Stimulated activated naive B cell treated with anti-CD40 and anti-IgM and Interleukin-4, amounts not matched to agents 10 μg/mL and 1 μg/mL and 100 μg/mL, for 72 hours (primary cell): Measurements from ENCODE around the gene CAMSAP3.

Experiments
- ATAC-seq, 2 donors: fragments of 150-1000 bp; cut with Tn5 transposase; replicated peaks; 2 replicates each; pipeline ENCODE4 v1.10.0; 2021; ENCODE audit warnings: moderate library complexity in 1 of 2
- DNase-seq: peaks from one replicate; pipeline ENCODE4 v3.0.0; 2021
- H3K27ac Mint-ChIP-seq: one replicate; pipeline ENCODE4 v1.8.0; 2022; ENCODE audit warnings: mild to moderate bottlenecking, mixed read lengths
- H3K27me3 Mint-ChIP-seq, 2 donors: one replicate each; pipeline ENCODE4 v1.8.0; 2022; ENCODE audit warnings: mixed read lengths in 2 of 2
- H3K36me3 Mint-ChIP-seq, 2 donors: one replicate each; pipeline ENCODE4 v1.8.0; 2022; ENCODE audit warnings: mixed read lengths in 2 of 2, mild to moderate bottlenecking in 1 of 2
- H3K4me1 Mint-ChIP-seq, 2 donors: one replicate each; pipeline ENCODE4 v1.8.0; 2022; ENCODE audit warnings: mixed read lengths in 2 of 2, mild to moderate bottlenecking in 1 of 2
- H3K4me3 Mint-ChIP-seq, 2 donors: one replicate each; pipeline ENCODE4 v1.8.0; 2022; ENCODE audit warnings: mild to moderate bottlenecking in 2 of 2, mixed read lengths in 2 of 2, moderate library complexity in 1 of 2
- H3K9me3 Mint-ChIP-seq, 2 donors: one replicate each; pipeline ENCODE4 v1.8.0; 2022; ENCODE audit warnings: mixed read lengths in 2 of 2, mild to moderate bottlenecking in 1 of 2

Gene CAMSAP3

GRCh38 chr19:7595466-7596133 is at the start of gene CAMSAP3:
Gene CAMSAP3 (plus strand): TSS chr19:7595863. CDS start chr19:7596003, 140 bp downstream.
- DNase-seq = peak; percentile 19
- Mint-ChIP-seq H3K27ac (peak within 1 kb of the TSS; percentile 71), H3K4me3 (peak within 1 kb of the TSS; percentile 81 to 85), H3K9me3 (peaks cover 0 to under 1% of the 10 kb centered on the region in 2 donors), H3K36me3 (peaks cover 0 to 6% of the 10 kb centered on the region in 2 donors), H3K4me1 (peaks cover 5 to 7% of the 10 kb centered on the region in 2 donors), H3K27me3 (peaks cover 53 to 67% of the 10 kb centered on the region in 2 donors)
- peak; percentile 86 to 89 for ATAC-seq

- ATAC-seq (peak; percentile 78 to 89), DNase-seq (no peak)
- peaks cover 37 to 54% of the 10 kb centered on the region in 2 donors for H3K36me3 Mint-ChIP-seq
- H3K4me3 Mint-ChIP-seq = peak overlapping the region; percentile 7 to 17
- H3K27ac Mint-ChIP-seq = no peak overlapping the region
- peaks cover 17 to 35% of the 10 kb centered on the region in 2 donors for H3K4me1 Mint-ChIP-seq
- no peaks in the 10 kb centered on the region for H3K27me3 Mint-ChIP-seq
- H3K9me3 Mint-ChIP-seq = peaks cover 0 to 2% of the 10 kb centered on the region in 2 donors
Measured at GRCh38 chr19:7545904-7546303, 49.8 kb upstream of the CAMSAP3 start.

GRCh38 chr19:7547159-7547558 is 48.5 kb upstream of the CAMSAP3 start:
- Mint-ChIP-seq H3K4me1 (peaks cover 19 to 41% of the 10 kb centered on the region in 2 donors), H3K27me3 (no peaks in the 10 kb centered on the region), H3K36me3 (peaks cover 34 to 50% of the 10 kb centered on the region in 2 donors), H3K4me3 (no peak overlapping the region), H3K27ac (no peak overlapping the region), H3K9me3 (peaks cover 0 to 6% of the 10 kb centered on the region in 2 donors)
- DNase-seq (no peak), ATAC-seq (no peak)

GRCh38 chr19:7549429-7550148 is 46.1 kb upstream of the CAMSAP3 start:
- H3K27ac Mint-ChIP-seq = no peak overlapping the region
- H3K36me3 Mint-ChIP-seq = peaks cover 38 to 45% of the 10 kb centered on the region in 2 donors
- peaks cover 0 to 6% of the 10 kb centered on the region in 2 donors for H3K9me3 Mint-ChIP-seq
- ATAC-seq (no peak), DNase-seq (no peak)
- no peak overlapping the region for H3K4me3 Mint-ChIP-seq
- peaks cover 16 to 28% of the 10 kb centered on the region in 2 donors for H3K4me1 Mint-ChIP-seq
- H3K27me3 Mint-ChIP-seq = no peaks in the 10 kb centered on the region

GRCh38 chr19:7550169-7550770 is 45.4 kb upstream of the CAMSAP3 start:
- no peak overlapping the region for H3K27ac Mint-ChIP-seq
- H3K27me3 Mint-ChIP-seq = no peaks in the 10 kb centered on the region

GRCh38 chr19:7550987-7551761 is 44.5 kb upstream of the CAMSAP3 start:
- Mint-ChIP-seq H3K36me3 (peaks cover 35 to 46% of the 10 kb centered on the region in 2 donors), H3K27ac (no peak overlapping the region)
- peak; percentile 76 to 82 for ATAC-seq

More at GRCh38 chr19:7550169-7550770, 45.4 kb upstream of the CAMSAP3 start:
- DNase-seq (no peak), ATAC-seq (no peak)
- Mint-ChIP-seq H3K36me3 (peaks cover 36 to 49% of the 10 kb centered on the region in 2 donors), H3K9me3 (peaks cover 0 to 6% of the 10 kb centered on the region in 2 donors), H3K4me3 (no peak overlapping the region), H3K4me1 (peaks cover 15 to 21% of the 10 kb centered on the region in 2 donors)

GRCh38 chr19:7552781-7553180 is 42.9 kb upstream of the CAMSAP3 start:
- Mint-ChIP-seq H3K27me3 (no peaks in the 10 kb centered on the region), H3K4me3 (no peak overlapping the region), H3K9me3 (peaks cover 0 to 4% of the 10 kb centered on the region in 2 donors), H3K4me1 (peaks cover 8 to 10% of the 10 kb centered on the region in 2 donors), H3K36me3 (peaks cover 48 to 54% of the 10 kb centered on the region in 2 donors), H3K27ac (no peak overlapping the region)
- DNase-seq (no peak), ATAC-seq (no peak)

More at GRCh38 chr19:7550987-7551761, 44.5 kb upstream of the CAMSAP3 start:
- peaks cover 0 to 4% of the 10 kb centered on the region in 2 donors for H3K9me3 Mint-ChIP-seq
- no peak for DNase-seq
- H3K4me1 Mint-ChIP-seq = peaks cover 10 to 12% of the 10 kb centered on the region in 2 donors
- H3K27me3 Mint-ChIP-seq = no peaks in the 10 kb centered on the region
- peak overlapping the region; percentile 18 to 35 for H3K4me3 Mint-ChIP-seq

GRCh38 chr19:7554565-7554964 is 41.1 kb upstream of the CAMSAP3 start:
- H3K27me3 Mint-ChIP-seq = no peaks in the 10 kb centered on the region
- DNase-seq = no peak
- peaks cover 0 to 4% of the 10 kb centered on the region in 2 donors for H3K9me3 Mint-ChIP-seq
- H3K4me1 Mint-ChIP-seq = peaks cover 8 to 10% of the 10 kb centered on the region in 2 donors
- H3K27ac Mint-ChIP-seq = no peak overlapping the region
- no peak for ATAC-seq
- H3K4me3 Mint-ChIP-seq = no peak overlapping the region
- peaks cover 60 to 66% of the 10 kb centered on the region in 2 donors for H3K36me3 Mint-ChIP-seq

GRCh38 chr19:7554990-7555864 is 40.4 kb upstream of the CAMSAP3 start:
- peaks cover 8 to 10% of the 10 kb centered on the region in 2 donors for H3K4me1 Mint-ChIP-seq
- DNase-seq (no peak), ATAC-seq (peak; percentile 36 to 46)
- peaks cover 0 to 5% of the 10 kb centered on the region in 2 donors for H3K9me3 Mint-ChIP-seq
- H3K27ac Mint-ChIP-seq = no peak overlapping the region
- H3K36me3 Mint-ChIP-seq = peaks cover 59 to 64% of the 10 kb centered on the region in 2 donors
- no peak overlapping the region for H3K4me3 Mint-ChIP-seq
- H3K27me3 Mint-ChIP-seq = no peaks in the 10 kb centered on the region

GRCh38 chr19:7556696-7557315 is 38.9 kb upstream of the CAMSAP3 start:
- H3K4me1 Mint-ChIP-seq = peaks cover 0 to 5% of the 10 kb centered on the region in 2 donors
- H3K9me3 Mint-ChIP-seq = peaks cover 0 to 3% of the 10 kb centered on the region in 2 donors
- no peak overlapping the region for H3K27ac Mint-ChIP-seq
- peaks cover 61 to 65% of the 10 kb centered on the region in 2 donors for H3K36me3 Mint-ChIP-seq
- DNase-seq (no peak), ATAC-seq (no peak)
- H3K27me3 Mint-ChIP-seq = no peaks in the 10 kb centered on the region
- no peak overlapping the region for H3K4me3 Mint-ChIP-seq

GRCh38 chr19:7558667-7559066 is 37.0 kb upstream of the CAMSAP3 start:
- no peak for DNase-seq
- H3K9me3 Mint-ChIP-seq = peaks cover 0 to 3% of the 10 kb centered on the region in 2 donors
- H3K4me3 Mint-ChIP-seq = no peak overlapping the region
- peaks cover 59 to 64% of the 10 kb centered on the region in 2 donors for H3K36me3 Mint-ChIP-seq
- no peaks in the 10 kb centered on the region for H3K27me3 Mint-ChIP-seq
- peaks cover 0 to 3% of the 10 kb centered on the region in 2 donors for H3K4me1 Mint-ChIP-seq
- no peak for ATAC-seq
- H3K27ac Mint-ChIP-seq = no peak overlapping the region

- Mint-ChIP-seq H3K27me3 (no peaks in the 10 kb centered on the region), H3K9me3 (peaks cover 0 to 3% of the 10 kb centered on the region in 2 donors), H3K4me1 (peaks cover 0 to 3% of the 10 kb centered on the region in 2 donors), H3K27ac (no peak overlapping the region), H3K36me3 (peaks cover 59 to 63% of the 10 kb centered on the region in 2 donors), H3K4me3 (no peak overlapping the region)
- DNase-seq (no peak), ATAC-seq (no peak)
Measured at GRCh38 chr19:7559102-7559501, 36.6 kb upstream of the CAMSAP3 start.
